ENCODE data around the gene UTP14A.

GRCh38 chrX:129877401-129877800 lies 28.6 kb upstream of the UTP14A start:
- no peak for TF ChIP-seq POLR2AphosphoS5 (IDR thresholded peaks at IDR 0.05; ENCODE audit: low read depth)
- no peak for TF ChIP-seq CTCF (IDR thresholded peaks at IDR 0.05; ENCODE audit: insufficient read depth, low read length)
- TF ChIP-seq SPI1 (IDR thresholded peaks at IDR 0.05; ENCODE audit: borderline replicate concordance, low read depth) = no peak; the same call in 1 of the 2 replicates
- TF ChIP-seq REST (IDR thresholded peaks at IDR 0.05; ENCODE audit: insufficient replicate concordance, low read depth) = no peak
